NCI-H2081 (cell line): ENCODE data around the gene PHKA1.
"Not testable (repeated sequence)": the region's sequence is repeated elsewhere in the genome, so short reads cannot be mapped to it uniquely, and the experiment has no call there.

Source experiments
- DNase-seq, 2 experiments: peaks; one replicate each; lab custom pipeline; 2025; lab: John Stamatoyannopoulos, UW

Gene PHKA1

DNA sequence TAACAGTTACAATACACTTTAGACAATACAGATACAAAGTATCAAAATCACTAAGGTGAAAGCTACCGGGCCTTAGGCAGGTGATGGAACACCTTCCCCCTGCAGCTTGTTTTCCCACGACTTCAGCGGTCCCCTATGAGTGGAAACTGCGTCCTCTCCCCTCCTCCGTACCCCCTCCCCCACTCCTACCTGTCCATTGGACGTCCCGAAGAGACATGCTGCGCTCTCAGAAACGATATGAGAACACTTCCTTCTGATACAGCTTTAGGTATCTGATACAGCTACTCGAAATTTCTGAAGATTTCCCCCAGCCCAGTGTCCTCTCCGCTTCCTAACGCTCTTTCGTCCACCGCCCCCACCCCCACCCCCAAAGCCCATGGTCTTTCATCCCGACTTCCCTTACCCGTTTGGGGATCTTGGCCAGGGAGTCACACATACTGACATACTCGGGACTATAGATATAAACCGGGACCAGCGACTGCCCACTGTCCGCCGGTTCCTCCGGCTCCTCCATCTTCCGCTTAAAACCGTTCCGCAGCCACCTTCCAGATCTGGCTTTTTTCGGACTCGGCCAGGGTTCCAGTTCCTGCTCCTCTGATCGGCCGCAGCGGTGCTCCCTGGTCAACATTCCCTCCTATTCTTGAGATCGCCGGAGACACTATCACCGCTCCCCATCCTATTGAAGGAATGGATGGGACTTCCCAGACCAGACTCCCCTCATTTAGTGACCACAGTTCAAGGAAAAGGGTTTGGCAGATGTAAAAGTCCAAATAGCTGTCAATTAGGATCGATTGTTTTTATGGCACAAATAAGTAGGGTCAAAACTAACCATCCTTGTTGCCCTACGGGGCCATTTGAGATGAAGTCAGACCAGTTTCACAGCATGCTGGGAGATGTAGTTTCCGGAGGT, 141.6 kb downstream of the PHKA1 start, which contains the start of gene HDAC8:
HDAC8 (minus strand) TSS at position 596 of the 910 bp plus-strand sequence; CDS start at position 514, 82 bp downstream.
- peak; percentile 58 to 83 for DNase-seq

DNA sequence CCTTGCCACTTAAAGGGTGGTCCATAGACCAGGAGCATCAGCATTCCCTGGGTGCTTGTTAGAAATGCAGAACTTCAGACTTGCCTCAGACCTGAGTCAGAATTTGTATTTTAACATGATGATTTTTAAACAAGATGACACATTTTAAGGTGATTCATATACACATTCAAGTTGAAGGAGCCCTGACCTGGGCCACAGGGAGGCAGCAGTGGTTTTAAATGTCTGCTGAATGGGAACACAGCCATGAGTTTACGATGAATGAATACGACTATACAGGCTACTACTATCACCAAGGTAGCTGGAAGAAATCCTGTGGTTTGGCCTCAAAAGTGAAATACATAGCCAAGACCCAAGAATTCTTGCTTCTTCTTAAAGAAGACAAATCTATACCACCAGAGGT, 144.3 kb downstream of the PHKA1 start:
- DNase-seq, result no peak

GRCh38 chrX:72568406-72569092, 145.6 kb downstream of the PHKA1 start:
- no peak for DNase-seq

DNA sequence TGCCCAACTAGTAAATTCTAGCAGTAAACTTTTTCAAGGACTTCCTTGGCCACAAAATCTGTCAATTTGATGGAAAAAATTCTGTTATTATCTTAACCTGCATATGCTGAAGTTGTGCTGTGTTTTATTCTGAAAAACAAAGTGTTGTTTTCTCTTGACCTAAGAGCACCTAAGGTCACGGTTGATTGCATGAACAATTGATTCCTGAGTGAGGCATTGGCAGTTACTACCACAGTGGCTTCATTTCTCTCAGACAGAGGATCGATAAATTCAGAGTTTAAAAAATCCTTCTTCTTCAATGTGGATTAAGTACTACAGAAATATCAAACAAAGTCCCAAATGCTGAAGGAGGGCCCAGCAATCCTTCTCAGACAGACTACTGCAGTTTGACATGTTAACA, 147.7 kb downstream of the PHKA1 start:
- no peak for DNase-seq

DNA sequence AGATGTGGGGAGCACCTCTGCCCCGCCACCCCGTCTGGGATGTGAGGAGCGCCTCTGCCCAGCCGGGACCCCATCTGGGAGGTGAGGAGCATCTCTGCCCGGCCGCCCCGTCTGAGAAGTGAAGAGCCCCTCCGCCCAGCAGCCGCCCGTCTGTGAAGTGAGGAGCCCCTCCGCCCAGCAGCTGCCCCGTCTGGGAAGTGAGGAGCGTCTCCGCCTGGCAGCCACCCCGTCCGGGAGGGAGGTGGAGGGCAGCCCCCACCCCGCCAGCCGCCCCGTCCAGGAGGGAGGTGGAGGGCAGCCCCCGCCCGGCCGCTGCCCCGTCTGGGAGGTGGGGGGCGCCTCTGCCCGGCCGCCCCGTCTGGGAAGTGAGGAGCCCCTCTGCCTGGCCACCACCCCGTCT, 154.5 kb downstream of the PHKA1 start:
- DNase-seq, result not testable (repeated sequence)

DNA sequence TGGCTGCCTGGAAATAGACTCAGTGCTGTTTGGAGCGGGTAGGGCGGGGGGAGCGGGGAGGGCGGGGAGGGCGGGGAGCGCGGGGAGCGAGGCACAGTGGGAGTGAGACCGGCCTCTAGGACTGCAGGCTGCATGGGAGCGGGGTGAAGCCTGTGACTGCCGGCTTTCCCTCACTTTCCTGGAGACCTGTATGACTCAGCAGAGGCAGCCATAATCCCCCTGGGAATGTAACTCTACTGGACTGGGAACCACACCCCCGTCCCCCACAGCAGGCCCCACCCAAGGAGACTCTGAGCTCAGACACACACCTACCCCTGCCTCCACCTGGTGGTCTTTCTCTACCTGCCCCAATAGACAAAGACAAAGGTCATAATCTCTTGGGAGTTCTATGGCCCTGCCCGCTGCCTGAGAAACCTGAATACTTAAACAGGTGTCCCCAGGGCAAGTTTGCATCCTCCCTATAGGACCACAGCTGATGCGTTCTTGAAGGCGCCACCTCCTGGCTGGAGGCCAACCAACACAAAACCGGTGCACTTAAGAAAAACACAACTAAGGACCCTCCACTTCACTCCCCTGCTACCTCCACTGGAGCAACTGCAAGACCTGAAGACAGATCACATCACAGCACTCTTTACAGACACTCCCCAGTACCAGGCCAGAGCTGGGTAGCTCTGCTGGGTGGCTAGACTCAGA, 159.5 kb downstream of the PHKA1 start:
- no peak for DNase-seq

DNA sequence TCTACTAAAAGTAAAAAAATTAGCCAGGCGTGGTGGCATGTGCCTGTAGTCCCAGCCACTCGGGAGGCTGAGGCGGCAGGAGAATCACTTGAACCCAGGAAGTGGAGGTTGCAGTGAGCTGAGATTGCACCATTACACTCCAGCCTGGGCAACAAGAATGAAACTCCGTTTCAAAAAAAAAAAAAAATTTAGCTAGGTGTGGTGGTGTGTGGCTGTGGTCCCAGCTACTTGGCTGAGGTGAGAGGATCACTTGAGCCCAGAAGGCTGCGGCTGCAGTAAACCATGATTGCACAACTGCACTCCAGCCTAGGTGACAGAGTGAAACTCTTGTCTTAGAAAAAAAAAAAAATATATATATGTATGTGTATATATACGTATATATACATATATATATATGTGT, 161.7 kb downstream of the PHKA1 start:
- DNase-seq, result not testable (repeated sequence)

DNA sequence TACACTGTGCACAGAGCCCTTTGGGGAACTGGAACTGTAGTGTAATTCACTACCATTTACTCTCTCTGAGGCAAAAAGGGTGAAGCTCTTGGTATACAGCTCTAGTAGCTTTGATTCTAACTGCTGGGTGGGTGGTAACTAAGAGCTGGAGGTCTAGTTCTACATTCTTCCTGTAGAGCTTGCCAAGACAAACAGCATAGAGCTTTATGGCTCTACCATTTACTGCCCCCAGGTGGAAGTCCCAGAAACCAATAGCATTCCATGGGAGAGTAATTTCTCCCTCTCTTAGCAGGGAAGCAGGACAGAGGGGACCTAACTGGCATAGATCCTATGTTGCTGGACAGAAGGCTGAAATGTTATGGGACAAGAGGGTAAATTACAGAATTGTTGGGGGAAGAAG, 168.1 kb downstream of the PHKA1 start:
- peak in 1 of 2 experiments; percentile 31 for DNase-seq

DNA sequence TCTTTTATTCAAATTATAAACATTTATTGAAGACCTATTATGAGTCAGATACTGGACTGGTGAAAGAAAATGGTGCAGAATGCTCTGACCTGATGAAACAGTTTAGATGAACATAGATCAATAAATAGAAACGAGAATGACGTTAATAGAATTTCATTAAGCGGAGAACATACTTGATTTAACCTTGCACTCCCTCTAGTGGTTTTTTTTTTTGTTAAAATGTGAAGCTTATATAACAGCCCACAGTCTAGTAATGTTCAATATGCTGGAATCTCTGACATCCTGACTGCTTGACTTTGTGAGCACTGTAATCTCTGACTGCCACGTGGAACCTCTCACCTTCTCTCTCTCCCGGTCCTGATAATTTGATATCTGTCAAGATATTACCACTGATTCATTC, 173.8 kb downstream of the PHKA1 start:
- peak in 1 of 2 experiments; percentile 23 for DNase-seq

DNA sequence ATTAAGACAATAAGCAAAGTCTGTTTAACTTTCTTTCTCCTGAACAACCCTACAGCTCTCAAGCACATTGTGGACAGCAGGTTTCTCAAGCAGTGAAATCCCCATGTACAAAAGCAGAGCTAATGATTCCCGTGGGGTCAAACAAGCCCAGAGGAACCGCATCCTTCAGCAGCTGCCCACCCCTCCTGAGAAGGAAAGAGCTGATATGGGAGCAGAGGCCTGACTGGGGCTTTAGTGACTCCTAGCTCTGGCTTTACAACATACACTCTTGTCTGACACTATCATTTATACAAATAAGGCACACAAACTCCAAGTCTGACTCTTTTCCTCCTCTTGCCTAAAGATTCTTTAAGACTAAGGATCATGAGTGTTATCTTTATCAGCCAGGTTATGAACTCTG, 174.3 kb downstream of the PHKA1 start:
- no peak for DNase-seq

GRCh38 chrX:72536542-72536941, 177.6 kb downstream of the PHKA1 start:
- DNase-seq, result no peak

- no peak for DNase-seq
Observed at GRCh38 chrX:72532366-72532765, 181.7 kb downstream of the PHKA1 start.
